Vagina (tissue), 2 donors: ENCODE results near the gene RUNX2. TPM values are rescaled to one million over a fixed set of nuclear protein-coding genes. Genes with fewer than 3 reads are reported as not detected.

Source experiments
- DNase-seq, 2 donors: peaks; one replicate each; pipeline ENCODE4 v3.0.0-alpha.2; 2017; ENCODE audit errors: extremely low spot score in 2 of 2
- H3K27ac ChIP-seq: fragments of 200-600 bp; sonication (generic); one replicate; pipeline ENCODE4 v1.5.1; 2019
- H3K27me3 ChIP-seq: fragments of 200-600 bp; sonication (generic); one replicate; pipeline ENCODE4 v1.5.1; 2019
- H3K36me3 ChIP-seq, 2 donors: fragments of 200-600 bp; sonication (generic); one replicate each; pipeline ENCODE4 v1.5.1; 2017 to 2019
- H3K4me1 ChIP-seq: fragments of 200-600 bp; sonication (generic); one replicate; pipeline ENCODE4 v1.5.1; 2019
- H3K4me3 ChIP-seq, 2 donors: fragments of 200-600 bp; sonication (generic); 1 replicate in 1 of 2; 2 replicates in 1 of 2; pipeline ENCODE4 v1.5.1; 2016 to 2019
- H3K9me3 ChIP-seq: fragments of 200-600 bp; sonication (generic); one replicate; pipeline ENCODE4 v1.5.1; 2019
- POLR2A ChIP-seq, 2 donors: fragments of 450-650 bp; IDR thresholded peaks; one replicate each; pipeline ENCODE4 v1.6.1; 2017; ENCODE audit warnings: antibody characterized with exemption in 2 of 2, mild to moderate bottlenecking in 2 of 2, moderate library complexity in 2 of 2
- POLR2AphosphoS5 ChIP-seq, 2 donors: sonication (generic); formaldehyde crosslinking; IDR thresholded peaks; one replicate each; pipeline ENCODE4 v1.9.0; 2017; ENCODE audit warnings: antibody characterized with exemption in 2 of 2, mild to moderate bottlenecking in 2 of 2, low read depth in 1 of 2; ENCODE audit not compliant: insufficient read depth in 1 of 2
- intact Hi-C: fragments of 100-400 bp; cut with DNase I; formaldehyde crosslinking; loops from one replicate; pipeline ENCODE4 v1.15.1; 2023
- total RNA-seq: library from RNA; depleted of rRNA; stranded (reverse); fragments of >200 nt; gene quantifications from one replicate; pipeline ENCODE4 v1.2.3, GENCODE V29; 2016
- TF ChIP-seq, protein P1 (sequence below), 3 experiments: fragments of 450-650 bp in 2 of 3; fragments of 200-600 bp in 1 of 3; sonication (generic) in 1 of 3; IDR thresholded peaks; one replicate each; pipeline ENCODE4 v1.5.1; 2017 to 2019; ENCODE audit warnings: antibody characterized with exemption in 3 of 3, mild to moderate bottlenecking in 2 of 3, moderate library complexity in 2 of 3

RUNX2 gene
- total RNA-seq, 1 donor from 2014 or later, result 13.0 TPM

DNA sequence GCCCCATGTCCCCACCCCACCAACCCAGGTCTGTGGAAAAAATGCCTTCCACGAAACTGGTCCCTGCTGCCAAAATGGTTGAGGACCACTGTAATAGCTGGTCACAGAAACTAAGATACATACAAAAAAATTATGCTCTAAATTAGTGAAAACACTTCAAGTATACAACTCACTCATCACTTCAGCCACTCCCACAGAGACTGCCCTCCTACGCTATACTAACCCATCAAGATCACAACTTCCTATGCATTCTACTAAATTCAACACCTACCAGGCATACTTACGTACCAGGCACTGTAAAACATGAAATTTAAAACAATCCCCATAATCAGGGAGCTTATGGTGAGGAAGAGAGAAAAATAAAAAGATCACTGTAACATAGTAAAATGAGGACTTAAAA lies 22.9 kb downstream of the RUNX2 start:
- H3K9me3 ChIP-seq, result no peaks in the 10 kb centered on the region
- DNase-seq, result no peak
- H3K27me3 ChIP-seq, result no peaks in the 10 kb centered on the region
- no peaks in the 10 kb centered on the region for H3K36me3 ChIP-seq
- H3K4me1 ChIP-seq, result no peaks in the 10 kb centered on the region
- TF ChIP-seq, protein P1, sequence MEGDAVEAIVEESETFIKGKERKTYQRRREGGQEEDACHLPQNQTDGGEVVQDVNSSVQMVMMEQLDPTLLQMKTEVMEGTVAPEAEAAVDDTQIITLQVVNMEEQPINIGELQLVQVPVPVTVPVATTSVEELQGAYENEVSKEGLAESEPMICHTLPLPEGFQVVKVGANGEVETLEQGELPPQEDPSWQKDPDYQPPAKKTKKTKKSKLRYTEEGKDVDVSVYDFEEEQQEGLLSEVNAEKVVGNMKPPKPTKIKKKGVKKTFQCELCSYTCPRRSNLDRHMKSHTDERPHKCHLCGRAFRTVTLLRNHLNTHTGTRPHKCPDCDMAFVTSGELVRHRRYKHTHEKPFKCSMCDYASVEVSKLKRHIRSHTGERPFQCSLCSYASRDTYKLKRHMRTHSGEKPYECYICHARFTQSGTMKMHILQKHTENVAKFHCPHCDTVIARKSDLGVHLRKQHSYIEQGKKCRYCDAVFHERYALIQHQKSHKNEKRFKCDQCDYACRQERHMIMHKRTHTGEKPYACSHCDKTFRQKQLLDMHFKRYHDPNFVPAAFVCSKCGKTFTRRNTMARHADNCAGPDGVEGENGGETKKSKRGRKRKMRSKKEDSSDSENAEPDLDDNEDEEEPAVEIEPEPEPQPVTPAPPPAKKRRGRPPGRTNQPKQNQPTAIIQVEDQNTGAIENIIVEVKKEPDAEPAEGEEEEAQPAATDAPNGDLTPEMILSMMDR (IDR thresholded peaks at IDR 0.05), result no peak
- TF ChIP-seq POLR2A (IDR thresholded peaks at IDR 0.05) (no peak), POLR2AphosphoS5 (IDR thresholded peaks at IDR 0.05; ENCODE audit: insufficient read depth in 1 of 2, low read depth in 1 of 2) (no peak)
- H3K27ac ChIP-seq, result no peak overlapping the region
- intact Hi-C loops, result no loop called here
- H3K4me3 ChIP-seq, result no peak overlapping the region

DNA sequence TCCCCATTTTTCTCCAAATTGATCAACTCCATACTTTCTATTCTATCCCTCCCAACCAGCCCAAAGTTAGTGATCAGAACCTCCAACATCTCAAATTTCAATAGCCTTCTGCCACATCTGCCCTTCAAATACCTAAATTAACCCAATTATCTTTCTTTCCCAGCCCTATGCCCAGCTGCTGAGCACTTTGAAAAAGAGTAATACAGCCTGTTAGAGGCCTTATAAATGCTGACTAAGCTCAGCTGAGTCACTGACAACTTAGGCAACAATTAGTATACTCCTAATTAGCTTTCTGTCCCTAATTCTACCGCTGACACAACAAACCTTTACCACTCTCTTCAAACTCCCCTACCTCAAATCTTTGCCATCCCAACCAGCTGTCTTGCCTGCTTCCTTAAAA lies 23.5 kb downstream of the RUNX2 start:
- DNase-seq, result no peak
- TF ChIP-seq, protein P1 (IDR thresholded peaks at IDR 0.05), result no peak
- TF ChIP-seq POLR2AphosphoS5 (IDR thresholded peaks at IDR 0.05; ENCODE audit: insufficient read depth in 1 of 2, low read depth in 1 of 2) (no peak), POLR2A (IDR thresholded peaks at IDR 0.05) (no peak)
- no peaks in the 10 kb centered on the region for H3K4me1 ChIP-seq
- H3K4me3 ChIP-seq, result no peak overlapping the region
- no peaks in the 10 kb centered on the region for H3K36me3 ChIP-seq
- H3K27ac ChIP-seq, result no peak overlapping the region
- no peaks in the 10 kb centered on the region for H3K27me3 ChIP-seq
- intact Hi-C loops, result no loop called here
- H3K9me3 ChIP-seq, result no peaks in the 10 kb centered on the region

DNA sequence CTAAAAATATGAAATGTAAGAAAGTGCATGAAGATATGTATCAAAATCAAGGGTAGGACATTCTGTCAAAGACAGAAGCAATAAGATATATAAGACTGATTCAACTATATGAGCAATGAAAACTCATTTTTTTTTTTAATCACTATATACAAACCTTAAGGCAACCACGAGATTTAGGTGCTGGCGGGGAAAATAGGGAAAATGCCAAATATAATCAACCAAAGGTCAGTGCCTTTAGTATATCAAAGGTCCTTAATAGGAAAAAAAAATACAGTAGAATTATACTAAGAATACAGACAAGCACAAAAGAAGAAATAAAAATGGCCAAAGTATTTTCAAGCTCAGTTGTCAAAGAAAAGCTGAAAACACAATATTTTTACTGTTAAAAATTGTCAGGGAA lies 25.5 kb downstream of the RUNX2 start:
- DNase-seq, result no peak
- no peaks in the 10 kb centered on the region for H3K36me3 ChIP-seq
- no peaks in the 10 kb centered on the region for H3K27me3 ChIP-seq
- no peak for TF ChIP-seq POLR2A (IDR thresholded peaks at IDR 0.05)
- TF ChIP-seq, protein P1 (IDR thresholded peaks at IDR 0.05), result no peak
- TF ChIP-seq POLR2AphosphoS5 (IDR thresholded peaks at IDR 0.05; ENCODE audit: insufficient read depth in 1 of 2, low read depth in 1 of 2), result no peak
- no peak overlapping the region for H3K27ac ChIP-seq
- no peaks in the 10 kb centered on the region for H3K4me1 ChIP-seq
- no peaks in the 10 kb centered on the region for H3K9me3 ChIP-seq
- intact Hi-C loops, result no loop called here
- H3K4me3 ChIP-seq, result no peak overlapping the region

DNA sequence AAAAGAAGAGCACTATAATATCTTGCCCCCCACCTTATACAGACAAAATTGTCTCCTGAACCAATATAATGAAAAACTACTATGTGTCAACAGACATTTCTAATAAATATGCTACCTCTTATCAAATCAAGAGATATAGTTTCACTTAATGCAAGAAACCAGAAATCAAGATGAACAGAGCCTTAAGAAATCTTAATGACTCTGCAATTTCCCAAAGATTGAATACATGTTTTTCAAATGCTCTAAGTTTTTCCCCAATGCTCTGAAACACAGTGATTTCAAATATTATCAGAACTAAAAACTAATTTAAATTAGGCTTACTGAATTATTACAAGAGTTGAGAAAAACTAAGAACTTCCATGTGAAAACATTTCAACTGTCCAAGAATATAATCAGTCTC lies 36.3 kb downstream of the RUNX2 start:
- no peaks in the 10 kb centered on the region for H3K9me3 ChIP-seq
- no peaks in the 10 kb centered on the region for H3K27me3 ChIP-seq
- intact Hi-C loops, result no loop called here
- no peaks in the 10 kb centered on the region for H3K4me1 ChIP-seq
- no peak overlapping the region for H3K4me3 ChIP-seq
- no peaks in the 10 kb centered on the region for H3K36me3 ChIP-seq
- no peak overlapping the region for H3K27ac ChIP-seq
- TF ChIP-seq POLR2AphosphoS5 (IDR thresholded peaks at IDR 0.05; ENCODE audit: insufficient read depth in 1 of 2, low read depth in 1 of 2) (no peak), POLR2A (IDR thresholded peaks at IDR 0.05) (no peak)
- TF ChIP-seq, protein P1 (IDR thresholded peaks at IDR 0.05), result no peak
- DNase-seq, result no peak

DNA sequence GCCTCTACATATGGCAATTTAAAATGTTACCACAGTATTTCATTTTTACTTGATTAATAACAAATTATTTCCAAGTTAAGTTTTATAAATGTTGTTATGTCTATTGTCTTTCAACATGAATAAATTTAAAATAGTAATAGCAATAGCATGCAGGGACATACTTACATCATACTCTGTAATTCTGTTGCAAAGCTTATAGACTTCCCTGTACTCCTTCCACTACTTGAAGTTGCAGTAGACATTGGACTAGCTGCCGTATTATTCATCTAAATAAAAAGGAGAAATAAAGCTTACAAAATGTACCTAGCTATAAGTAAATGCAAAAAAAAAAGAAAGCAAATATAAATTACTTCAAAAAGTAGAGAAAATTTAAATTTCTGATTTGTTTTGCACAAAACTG lies 36.9 kb downstream of the RUNX2 start:
- Histone ChIP-seq H3K36me3 (no peaks in the 10 kb centered on the region), H3K9me3 (no peaks in the 10 kb centered on the region)

More for the DNA sequence above, 36.9 kb downstream of the RUNX2 start:
- H3K27ac ChIP-seq, result no peak overlapping the region
- no peak overlapping the region for H3K4me3 ChIP-seq
- intact Hi-C loops, result no loop called here
- H3K4me1 ChIP-seq, result no peaks in the 10 kb centered on the region
- TF ChIP-seq, protein P1 (IDR thresholded peaks at IDR 0.05), result no peak
- TF ChIP-seq POLR2A (IDR thresholded peaks at IDR 0.05) (no peak), POLR2AphosphoS5 (IDR thresholded peaks at IDR 0.05; ENCODE audit: insufficient read depth in 1 of 2, low read depth in 1 of 2) (no peak)
- no peaks in the 10 kb centered on the region for H3K27me3 ChIP-seq
- no peak for DNase-seq
